DOHH2 (cell line): Measurements from ENCODE around the gene RTN3.

Experiments used
- CTCF ChIP-seq: fragments of 200-600 bp; sonication (generic); IDR thresholded peaks from one replicate; pipeline ENCODE4 v1.5.1; 2014; ENCODE audit warnings: antibody characterized with exemption, mild to moderate bottlenecking, low read depth, low read length; ENCODE audit not compliant: poor library complexity, severe bottlenecking
- EZH2phosphoT487 ChIP-seq: fragments of 200-600 bp; sonication (generic); IDR thresholded peaks from 2 replicates; pipeline ENCODE4 v1.6.1; 2017; ENCODE audit warnings: borderline replicate concordance, mild to moderate bottlenecking, antibody characterized with exemption, low read length, moderate library complexity, mixed read lengths

- no peak for TF ChIP-seq CTCF
- no peak for TF ChIP-seq EZH2phosphoT487
These were observed 28.6 kb upstream of the RTN3 start for GRCh38 chr11:63652671-63653070.
